ENCODE measurements around the gene PRDM15. TPM values are rescaled to one million over a fixed set of nuclear protein-coding genes. Genes with fewer than 3 reads are reported as not detected.

PRDM15 gene
- total RNA-seq, 1 experiment from 2014 or later, result 9.8 TPM

DNA sequence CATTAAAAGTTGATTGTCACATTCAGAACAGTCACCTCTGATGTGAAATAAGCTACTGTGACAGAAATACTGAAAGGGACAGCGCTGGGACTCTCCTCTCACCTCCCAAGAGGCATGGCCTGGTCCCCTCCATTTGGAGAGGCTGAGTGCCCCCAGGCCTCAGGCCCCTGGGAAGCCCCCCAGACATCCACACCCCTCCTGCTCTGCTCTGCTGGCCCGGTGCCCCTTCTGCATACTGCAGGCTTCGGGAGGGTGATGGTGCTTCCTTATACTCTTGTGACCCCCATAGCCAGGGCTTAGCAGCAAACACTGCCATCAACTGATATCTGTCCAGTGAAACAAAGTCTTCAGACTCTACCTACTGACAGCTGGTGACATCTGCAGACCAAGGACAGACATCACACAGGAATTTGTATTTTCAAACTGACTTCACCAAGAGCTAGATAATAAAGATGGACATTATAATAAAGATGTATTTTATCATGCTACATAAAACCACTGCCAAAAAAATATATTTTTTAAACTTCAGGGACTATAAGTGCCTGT is 37.8 kb upstream of the PRDM15 start:
- no peaks in the 10 kb centered on the region for H3K4me1 ChIP-seq (ENCODE audit: control insufficient read depth in 1 of 2, insufficient read depth in 2 of 2, low read length in 2 of 2)
- no peaks in the 10 kb centered on the region for H3K27me3 ChIP-seq (ENCODE audit: insufficient read depth, low read length)
- no peak for TF ChIP-seq ELF1 (IDR thresholded peaks at IDR 0.05; ENCODE audit: borderline replicate concordance, low read depth)
- TF ChIP-seq REST (IDR thresholded peaks at IDR 0.05; ENCODE audit: low read depth), result no peak
- TF ChIP-seq CTCF (IDR thresholded peaks at IDR 0.05 in 2 of 3, conservative IDR thresholded peaks at IDR 0.05 in 1 of 3; ENCODE audit: borderline replicate concordance in 1 of 3, insufficient read depth in 1 of 3, low read depth in 2 of 3, low read length in 2 of 3), result no peak
- TF ChIP-seq CEBPB (IDR thresholded peaks at IDR 0.05; ENCODE audit: low read depth), result no peak
- TF ChIP-seq, protein P1, sequence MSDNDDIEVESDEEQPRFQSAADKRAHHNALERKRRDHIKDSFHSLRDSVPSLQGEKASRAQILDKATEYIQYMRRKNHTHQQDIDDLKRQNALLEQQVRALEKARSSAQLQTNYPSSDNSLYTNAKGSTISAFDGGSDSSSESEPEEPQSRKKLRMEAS (IDR thresholded peaks at IDR 0.05), result no peak
- TF ChIP-seq SIN3A (IDR thresholded peaks at IDR 0.05; ENCODE audit: low read depth), result no peak
- TF ChIP-seq JUND (IDR thresholded peaks at IDR 0.05), result no peak
- no peak for TF ChIP-seq EZH2phosphoT487 (IDR thresholded peaks at IDR 0.05; ENCODE audit: borderline replicate concordance)
- no peak for TF ChIP-seq ZNF274 (IDR thresholded peaks at IDR 0.05; ENCODE audit: low read depth, low read length)
- TF ChIP-seq FOSL1 (IDR thresholded peaks at IDR 0.05; ENCODE audit: low read depth), result no peak
- no peak for TF ChIP-seq SP1 (IDR thresholded peaks at IDR 0.05; ENCODE audit: low read depth)
- no peak for TF ChIP-seq SRF (IDR thresholded peaks at IDR 0.05; ENCODE audit: low read depth)
- H4K20me1 ChIP-seq (ENCODE audit: insufficient read depth), result no peaks in the 10 kb centered on the region
- ChIA-PET POLR2A (no interaction called here), CTCF (no interaction called here), RAD21 (ENCODE audit: low non-redundant PET in 1 of 2, low total read pairs in 2 of 2, uncharacterized antibody in 2 of 2, unreplicated experiment in 2 of 2) (no interaction called here)
- no peak overlapping the region for H2AFZ ChIP-seq (ENCODE audit: low read depth, low read length, poor library complexity, severe bottlenecking)
- H3K4me2 ChIP-seq (ENCODE audit: low read length), result no peak overlapping the region
- no peaks in the 10 kb centered on the region for H3K9me3 ChIP-seq (ENCODE audit: control insufficient read depth in 1 of 2, insufficient read depth in 1 of 2, low read depth in 1 of 2, low read length in 2 of 2)
- DNase-seq (ENCODE audit: low read depth, low spot score), result no peak
- H3K36me3 ChIP-seq (ENCODE audit: control insufficient read depth in 1 of 2, insufficient read depth in 2 of 2, low read length in 2 of 2), result peaks cover 5 to 20% of the 10 kb centered on the region in 2 experiments; a peak in 3 of 4 replicates
- BruUV-seq (replicated peaks), result no TSS peak
- ATAC-seq, result no peak
- intact Hi-C loops (cut with micrococcal nuclease), result no loop called here
- H3K9ac ChIP-seq (ENCODE audit: low read length), result no peak overlapping the region
- no peak overlapping the region for H3K27ac ChIP-seq (ENCODE audit: low read depth, low read length)
- H3K4me3 ChIP-seq (replicated peaks in 1 of 2; ENCODE audit: low read depth in 1 of 2, low read length in 2 of 2), result no peak overlapping the region
- H3K9me2 ChIP-seq (ENCODE audit: insufficient read depth), result no peaks in the 10 kb centered on the region
- no peaks in the 10 kb centered on the region for H3K79me2 ChIP-seq (ENCODE audit: insufficient read depth, low read length)
